HL-60 (cell line): ENCODE measurements around the gene FSTL5.

Source experiments
- DNase-seq, 2 experiments: peaks; one replicate each; pipeline ENCODE4 v3.0.0-alpha.2; 2010 to 2020; ENCODE audit warnings: low read depth in 1 of 2, low spot score in 1 of 2
- H3K27ac ChIP-seq: fragments of 250-450 bp; sonication (Bioruptor Pico); replicated peaks from 2 replicates; pipeline ENCODE4 v1.5.1; 2020; ENCODE audit warnings: mild to moderate bottlenecking, moderate library complexity
- H3K27me3 ChIP-seq: fragments of 250-450 bp; sonication (Bioruptor Pico); 2 replicates; pipeline ENCODE4 v1.5.1; 2021; ENCODE audit warnings: mild to moderate bottlenecking, moderate library complexity; ENCODE audit not compliant: insufficient read depth, poor library complexity, severe bottlenecking
- H3K4me3 ChIP-seq: replicated peaks from 2 replicates; pipeline ENCODE4 v1.5.1; 2011; ENCODE audit warnings: mild to moderate bottlenecking, control low read depth, low read length; ENCODE audit not compliant: insufficient read depth
- CTCF ChIP-seq: IDR thresholded peaks from one replicate; pipeline ENCODE4 v1.5.1; 2011; ENCODE audit warnings: low read length, control low read depth, inconsistent platforms; ENCODE audit not compliant: insufficient read depth
- GABPA ChIP-seq: IDR thresholded peaks from 2 replicates; pipeline ENCODE4 v1.6.1; 2012; ENCODE audit warnings: low read depth
- POLR2AphosphoS5 ChIP-seq: IDR thresholded peaks from 2 replicates; pipeline ENCODE4 v1.6.1; 2012; ENCODE audit warnings: low read depth
- SPI1 ChIP-seq: IDR thresholded peaks from 2 replicates; pipeline ENCODE4 v1.6.1; 2012; ENCODE audit warnings: low read depth, mild to moderate bottlenecking, borderline replicate concordance
- TF ChIP-seq, protein P1 (sequence below): IDR thresholded peaks from 2 replicates; pipeline ENCODE4 v1.6.1; 2012; ENCODE audit warnings: low read depth; ENCODE audit not compliant: insufficient replicate concordance

Gene FSTL5

DNA sequence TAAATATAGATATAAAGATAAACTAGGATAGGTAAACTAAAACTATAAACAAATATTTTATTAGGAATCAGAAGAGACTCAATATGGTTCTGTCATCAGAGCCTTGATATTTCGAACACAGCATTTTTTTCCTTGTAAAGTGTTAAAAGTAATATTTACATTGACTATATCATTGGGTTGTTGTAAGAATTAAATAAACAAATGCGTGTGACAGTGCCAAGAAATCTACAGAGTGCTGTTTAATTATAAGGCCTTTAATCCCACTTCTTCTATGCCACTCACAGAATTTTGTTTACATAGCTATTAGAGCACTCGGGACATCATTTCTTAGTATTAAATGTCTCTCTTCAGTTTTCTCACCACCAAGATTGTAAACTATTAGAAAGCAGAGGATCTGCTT lies 807.4 kb downstream of the FSTL5 start:
- no peak overlapping the region for H3K4me3 ChIP-seq
- TF ChIP-seq, protein P1, sequence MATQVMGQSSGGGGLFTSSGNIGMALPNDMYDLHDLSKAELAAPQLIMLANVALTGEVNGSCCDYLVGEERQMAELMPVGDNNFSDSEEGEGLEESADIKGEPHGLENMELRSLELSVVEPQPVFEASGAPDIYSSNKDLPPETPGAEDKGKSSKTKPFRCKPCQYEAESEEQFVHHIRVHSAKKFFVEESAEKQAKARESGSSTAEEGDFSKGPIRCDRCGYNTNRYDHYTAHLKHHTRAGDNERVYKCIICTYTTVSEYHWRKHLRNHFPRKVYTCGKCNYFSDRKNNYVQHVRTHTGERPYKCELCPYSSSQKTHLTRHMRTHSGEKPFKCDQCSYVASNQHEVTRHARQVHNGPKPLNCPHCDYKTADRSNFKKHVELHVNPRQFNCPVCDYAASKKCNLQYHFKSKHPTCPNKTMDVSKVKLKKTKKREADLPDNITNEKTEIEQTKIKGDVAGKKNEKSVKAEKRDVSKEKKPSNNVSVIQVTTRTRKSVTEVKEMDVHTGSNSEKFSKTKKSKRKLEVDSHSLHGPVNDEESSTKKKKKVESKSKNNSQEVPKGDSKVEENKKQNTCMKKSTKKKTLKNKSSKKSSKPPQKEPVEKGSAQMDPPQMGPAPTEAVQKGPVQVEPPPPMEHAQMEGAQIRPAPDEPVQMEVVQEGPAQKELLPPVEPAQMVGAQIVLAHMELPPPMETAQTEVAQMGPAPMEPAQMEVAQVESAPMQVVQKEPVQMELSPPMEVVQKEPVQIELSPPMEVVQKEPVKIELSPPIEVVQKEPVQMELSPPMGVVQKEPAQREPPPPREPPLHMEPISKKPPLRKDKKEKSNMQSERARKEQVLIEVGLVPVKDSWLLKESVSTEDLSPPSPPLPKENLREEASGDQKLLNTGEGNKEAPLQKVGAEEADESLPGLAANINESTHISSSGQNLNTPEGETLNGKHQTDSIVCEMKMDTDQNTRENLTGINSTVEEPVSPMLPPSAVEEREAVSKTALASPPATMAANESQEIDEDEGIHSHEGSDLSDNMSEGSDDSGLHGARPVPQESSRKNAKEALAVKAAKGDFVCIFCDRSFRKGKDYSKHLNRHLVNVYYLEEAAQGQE = no peak
- TF ChIP-seq SPI1 = no peak
- no peak for TF ChIP-seq CTCF
- no peak for TF ChIP-seq GABPA
- TF ChIP-seq POLR2AphosphoS5 = no peak
- no peaks in the 10 kb centered on the region for H3K27me3 ChIP-seq
- DNase-seq = no peak
- no peak overlapping the region for H3K27ac ChIP-seq

- no peak overlapping the region for H3K4me3 ChIP-seq
- DNase-seq = no peak
- no peak overlapping the region for H3K27ac ChIP-seq
- H3K27me3 ChIP-seq = no peaks in the 10 kb centered on the region
- TF ChIP-seq GABPA = no peak
- TF ChIP-seq SPI1 = no peak
- no peak for TF ChIP-seq CTCF
These were observed 812.9 kb downstream of the FSTL5 start for GRCh38 chr4:161350946-161351345.

DNA sequence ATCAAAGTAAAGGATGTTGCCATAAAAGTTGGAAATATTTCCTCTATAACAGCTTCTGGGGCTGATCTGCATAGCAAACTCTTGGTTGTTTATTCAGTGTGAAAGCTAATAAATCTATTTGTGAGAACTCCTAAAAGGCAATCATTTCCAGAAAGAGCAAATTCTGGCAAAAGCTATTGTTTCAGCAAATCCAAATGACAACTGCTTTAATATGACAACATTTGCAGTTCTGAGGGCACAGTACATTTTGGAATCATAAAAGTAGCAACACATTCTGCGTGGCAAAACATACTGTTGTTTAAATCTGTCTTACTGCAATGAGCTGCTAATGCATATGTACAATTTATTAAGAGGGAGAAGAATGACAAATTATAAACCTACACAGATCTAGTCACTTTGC lies 818.1 kb downstream of the FSTL5 start:
- no peak for DNase-seq
- Histone ChIP-seq H3K27me3 (no peaks in the 10 kb centered on the region), H3K27ac (no peak overlapping the region), H3K4me3 (no peak overlapping the region)
- TF ChIP-seq, protein P1 = no peak
- TF ChIP-seq CTCF (no peak), GABPA (no peak), SPI1 (no peak), POLR2AphosphoS5 (no peak)

GRCh38 chr4:161343569-161343950 lies 820.2 kb downstream of the FSTL5 start:
- no peak overlapping the region for H3K27ac ChIP-seq
- H3K27me3 ChIP-seq = no peaks in the 10 kb centered on the region
- no peak for TF ChIP-seq SPI1
- TF ChIP-seq CTCF = no peak
- no peak for TF ChIP-seq POLR2AphosphoS5
- TF ChIP-seq GABPA = no peak
- TF ChIP-seq, protein P1 = no peak
- H3K4me3 ChIP-seq = no peak overlapping the region
- DNase-seq = no peak
